GM06990 (cell line): ENCODE measurements around the gene CARHSP1.
"Not testable (repeated sequence)": the region's sequence is repeated elsewhere in the genome, so short reads cannot be mapped to it uniquely, and the experiment has no call there.

ENCODE experiments used
- DNase-seq: peaks from one replicate; pipeline ENCODE4 v3.0.0-alpha.2; 2011; ENCODE audit not compliant: insufficient read length; ENCODE audit errors: extremely low read depth
- H3K27me3 ChIP-seq: replicated peaks from 2 replicates; pipeline ENCODE4 v1.6.0; 2011; ENCODE audit warnings: low read length; ENCODE audit not compliant: control insufficient read depth, insufficient read depth
- H3K36me3 ChIP-seq: 2 replicates; pipeline ENCODE4 v1.5.1; 2011; ENCODE audit warnings: low read length; ENCODE audit not compliant: control insufficient read depth, insufficient read depth
- H3K4me3 ChIP-seq: replicated peaks from 2 replicates; pipeline ENCODE4 v1.5.1; 2011; ENCODE audit warnings: low read depth, mild to moderate bottlenecking, control low read depth, low read length
- CTCF ChIP-seq: IDR thresholded peaks from 2 replicates; pipeline ENCODE4 v1.5.1; 2011; ENCODE audit warnings: low read length, control low read depth, mild to moderate bottlenecking, inconsistent platforms; ENCODE audit not compliant: insufficient read depth, poor library complexity, severe bottlenecking

Gene CARHSP1

GRCh38 chr16:8868416-8869211 lies at the start of gene CARHSP1:
Gene CARHSP1 (minus strand): TSS chr16:8869006. CDS start chr16:8859328, 9,678 bp downstream.
- peak; percentile 95 for DNase-seq
- H3K4me3 ChIP-seq: peak within 1 kb of the TSS; percentile 82
- peaks cover 4% of the 10 kb centered on the region for H3K36me3 ChIP-seq
- H3K27me3 ChIP-seq: no peaks in the 10 kb centered on the region
- no peak for TF ChIP-seq CTCF

GRCh38 chr16:8917336-8917735 lies 48.5 kb upstream of the CARHSP1 start:
- H3K36me3 ChIP-seq: peaks cover 27% of the 10 kb centered on the region

GRCh38 chr16:8916541-8917225 lies 47.9 kb upstream of the CARHSP1 start:
- no peaks in the 10 kb centered on the region for H3K27me3 ChIP-seq
- H3K36me3 ChIP-seq: peaks cover 29% of the 10 kb centered on the region
- no peak for DNase-seq
- H3K4me3 ChIP-seq: no peak overlapping the region
- TF ChIP-seq CTCF: no peak

More at GRCh38 chr16:8917336-8917735, 48.5 kb upstream of the CARHSP1 start:
- DNase-seq, H3K4me3 ChIP-seq, H3K27me3 ChIP-seq: not testable (repeated sequence)

- H3K36me3 ChIP-seq: peaks cover 32% of the 10 kb centered on the region
- H3K27me3 ChIP-seq: no peaks in the 10 kb centered on the region
- no peak for DNase-seq
- H3K4me3 ChIP-seq: no peak overlapping the region
- TF ChIP-seq CTCF: no peak
Measured at GRCh38 chr16:8915722-8916301, 47.0 kb upstream of the CARHSP1 start.

- peaks cover 28% of the 10 kb centered on the region for H3K36me3 ChIP-seq
Measured at GRCh38 chr16:8914098-8914497, 45.3 kb upstream of the CARHSP1 start.

More at GRCh38 chr16:8914098-8914497, 45.3 kb upstream of the CARHSP1 start:
- TF ChIP-seq CTCF: no peak
- no peak overlapping the region for H3K4me3 ChIP-seq
- no peak for DNase-seq
- no peaks in the 10 kb centered on the region for H3K27me3 ChIP-seq
